Upper lobe of left lung (tissue), 4 donors: Measurements from ENCODE around the gene PSMD11.

Source experiments
- CTCF ChIP-seq, 6 experiments: fragments of 450-650 bp in 4 of 6; fragments of 200-600 bp in 2 of 6; sonication (generic) in 2 of 6; IDR thresholded peaks; one replicate each; pipeline ENCODE4 v1.5.1; 2016 to 2019; ENCODE audit warnings: antibody characterized with exemption in 6 of 6
- POLR2A ChIP-seq, 4 donors: fragments of 450-650 bp; IDR thresholded peaks; one replicate each; pipeline ENCODE4 v1.5.1; 2016 to 2017; ENCODE audit warnings: antibody characterized with exemption in 4 of 4, mild to moderate bottlenecking in 2 of 4

DNA sequence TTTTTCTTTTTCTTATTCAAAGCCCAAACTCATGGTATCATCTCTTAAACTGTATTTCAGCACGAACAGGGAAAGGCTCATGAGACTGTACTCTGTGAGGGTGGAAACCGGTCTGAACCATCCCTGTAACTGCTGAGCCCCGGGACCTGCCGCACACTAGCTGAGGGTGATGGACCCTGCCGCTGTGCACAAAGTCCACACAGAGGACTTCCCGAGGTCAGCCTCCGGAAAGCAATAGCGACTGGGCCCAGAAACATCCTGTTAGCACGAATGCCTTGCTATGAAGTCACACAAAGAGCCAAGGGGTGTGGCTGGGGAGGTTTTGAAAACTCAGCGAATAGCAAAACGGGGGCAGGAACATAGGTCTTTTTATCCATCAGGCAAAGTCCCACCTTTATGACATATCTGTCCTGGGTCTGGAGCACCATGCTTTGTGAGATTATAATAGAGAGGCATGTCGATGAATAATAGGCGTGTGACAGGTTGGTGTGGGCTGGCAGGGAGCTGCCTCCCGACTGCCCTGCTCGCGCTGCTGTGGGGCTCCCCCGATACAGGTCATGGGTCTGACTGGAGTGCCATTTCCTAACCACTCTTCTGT lies 75.9 kb downstream of the PSMD11 start:
- TF ChIP-seq CTCF (IDR thresholded peaks at IDR 0.05) (no peak), POLR2A (IDR thresholded peaks at IDR 0.05) (peak in 1 of 4 donors; percentile 19)
